K562 (cell line): Measurements from ENCODE around the gene BCAS1. TPM values are rescaled to one million over a fixed set of nuclear protein-coding genes. Genes with fewer than 3 reads are reported as not detected.
A peak's percentile ranks its signal among the peaks of the same experiment; 100 is the strongest.

Source experiments
- ATAC-seq: fragments of 200-7000 bp; cut with Tn5 transposase; 3 replicates; pipeline ENCODE4 v1.9.1; 2020; ENCODE audit warnings: moderate library complexity
- BruUV-seq: library from RNA; stranded (reverse); fragments of 400-500 nt; replicated peaks from 2 replicates; lab custom pipeline; 2021; lab: Mats Ljungman, UMichigan
- CTCF ChIA-PET: fragments of 300-600 bp; formaldehyde crosslinking; extraction: SDS; loops from one replicate; lab custom pipeline; 2021; ENCODE audit warnings: low intra/inter-chr PET ratio; lab: Yijun Ruan, JAX
- POLR2A ChIA-PET: fragments of 300-600, 350-650 bp; sonication (Branson Sonifier 250); formaldehyde crosslinking; extraction: SDS; loops from one replicate; lab custom pipeline; 2021; ENCODE audit warnings: antibody characterized with exemption, inconsistent platforms; lab: Yijun Ruan, JAX
- DNase-seq, 4 experiments: peaks; one replicate each; pipeline versions ENCODE4 v3.0.0 to v3.0.0-alpha.2; 2011 to 2018; ENCODE audit warnings: low spot score in 3 of 4, mixed read lengths in 3 of 4; ENCODE audit errors: extremely low read depth in 1 of 4
- FAIRE-seq: peaks from 2 replicates; lab custom pipeline; 2011; peaks lifted over from hg19 to GRCh38; lab: Jason Lieb, UNC
- H2AFZ ChIP-seq: 2 replicates; pipeline ENCODE4 v1.6.0; 2011; ENCODE audit warnings: low read depth, low read length, control low read depth, inconsistent platforms
- H3K27ac ChIP-seq: fragments of 200-600 bp; 3 replicates; pipeline ENCODE4 v1.8.0; 2011; ENCODE audit warnings: low read depth, mild to moderate bottlenecking, control low read depth, inconsistent platforms, low read length, moderate library complexity, mixed read lengths; ENCODE audit errors: extremely low read depth
- H3K27me3 ChIP-seq, 2 experiments: fragments of 300-600 bp in 1 of 2; 2 replicates in 1 of 2; 3 replicates in 1 of 2; pipeline versions ENCODE4 v1.6.0 to v1.8.0; 2011; ENCODE audit warnings: inconsistent platforms in 2 of 2, low read length in 2 of 2, mild to moderate bottlenecking in 1 of 2, mixed read lengths in 1 of 2, moderate library complexity in 1 of 2; ENCODE audit not compliant: control insufficient read depth in 2 of 2, insufficient read depth in 2 of 2
- H3K36me3 ChIP-seq: fragments of 300-600 bp; 3 replicates; pipeline ENCODE4 v1.8.0; 2011; ENCODE audit warnings: mild to moderate bottlenecking, low read length, inconsistent platforms; ENCODE audit not compliant: control insufficient read depth, insufficient read depth
- H3K4me1 ChIP-seq, 2 experiments: fragments of 200-600 bp in 1 of 2; replicated peaks in 1 of 2; 2 replicates in 1 of 2; 3 replicates in 1 of 2; pipeline versions ENCODE4 v1.5.1 to v1.8.0; 2011; ENCODE audit warnings: inconsistent platforms in 2 of 2, low read length in 2 of 2, mild to moderate bottlenecking in 1 of 2, mixed read lengths in 1 of 2, moderate library complexity in 1 of 2; ENCODE audit not compliant: control insufficient read depth in 2 of 2, insufficient read depth in 2 of 2
- H3K4me2 ChIP-seq: 2 replicates; pipeline ENCODE4 v1.6.1; 2011; ENCODE audit warnings: low read length, control low read depth, inconsistent platforms, mixed read lengths; ENCODE audit not compliant: insufficient read depth
- H3K4me3 ChIP-seq: fragments of 200-600 bp; sonication (generic), shearing (Covaris generic); 2 replicates; pipeline ENCODE4 v1.5.1; 2016; ENCODE audit warnings: control low read depth, inconsistent platforms
- H3K79me2 ChIP-seq: fragments of 200-600 bp; 3 replicates; pipeline ENCODE4 v1.8.0; 2011; ENCODE audit warnings: low read length, inconsistent platforms; ENCODE audit not compliant: control insufficient read depth, insufficient read depth
- H3K9ac ChIP-seq, 2 experiments: 2 replicates each; pipeline versions ENCODE4 v1.6.0 to v1.6.1; 2011; ENCODE audit warnings: low read depth in 2 of 2, low read length in 2 of 2, control low read depth in 1 of 2, inconsistent platforms in 1 of 2, mild to moderate bottlenecking in 1 of 2, mixed read lengths in 1 of 2; ENCODE audit not compliant: insufficient read depth in 1 of 2
- H3K9me1 ChIP-seq: one replicate; pipeline ENCODE4 v1.6.0; 2011; ENCODE audit warnings: inconsistent platforms, mild to moderate bottlenecking, low read length, moderate library complexity; ENCODE audit not compliant: control insufficient read depth, insufficient read depth
- H3K9me3 ChIP-seq: replicated peaks from 2 replicates; pipeline ENCODE4 v1.5.1; 2011; ENCODE audit warnings: low read depth, low read length, inconsistent platforms; ENCODE audit not compliant: control insufficient read depth, insufficient read depth
- H4K20me1 ChIP-seq: replicated peaks from 2 replicates; pipeline ENCODE4 v1.6.1; 2011; ENCODE audit warnings: low read length, inconsistent platforms, mixed read lengths; ENCODE audit not compliant: control insufficient read depth, insufficient read depth
- ZBTB11 ChIP-seq, 3 experiments: fragments of 200-800 bp in 1 of 3; fragments of 250-450 bp in 1 of 3; fragments of 450-650 bp in 1 of 3; sonication (Bioruptor Pico) in 1 of 3; sonication (Bioruptor generic) in 1 of 3; formaldehyde crosslinking in 1 of 3; IDR thresholded peaks; 2 replicates each; pipeline versions ENCODE4 v1.6.1 to v1.8.0; 2016 to 2022; ENCODE audit warnings: mild to moderate bottlenecking in 2 of 3, missing genetic modification characterization in 2 of 3, missing compliant biosample characterization in 1 of 3, moderate library complexity in 1 of 3
- ZNF511 ChIP-seq: sonication (generic); formaldehyde crosslinking; IDR thresholded peaks from 2 replicates; pipeline ENCODE4 v1.8.0; 2022; ENCODE audit warnings: mild to moderate bottlenecking, missing genetic modification reagents
- WGBS: fragments of 100-300 bp; shearing (Covaris generic); methylation state at CpG from one replicate; pipeline ENCODE4 v1.1.6; 2016; ENCODE audit warnings: low coverage, mixed read lengths; ENCODE audit not compliant: insufficient coverage; ENCODE audit errors: missing lambda C conversion rate; 5-methylcytosine and 5-hydroxymethylcytosine counted together
- in situ Hi-C: fragments of 300-500 bp; cut with MboI; formaldehyde crosslinking; loops from 4 replicates; pipeline ENCODE4 v1.15.0; 2018; ENCODE audit warnings: inconsistent platforms, mixed read lengths
- intact Hi-C: fragments of 100-400 bp; cut with micrococcal nuclease; formaldehyde crosslinking; loops from 2 replicates; pipeline ENCODE4 v1.14.2; 2022
- polyA plus RNA-seq, 8 experiments: library from polyadenylated mRNA; depleted of rRNA in 4 of 8; stranded (reverse) in 5 of 8; unstranded in 3 of 8; fragments of >200 nt; fragmentation: Nextera tagmentation in 2 of 8; fragmentation: Illumina TruSeq in 1 of 8; extraction: Ambion mirVana in 2 of 8; extraction: Trizol in 1 of 8; gene quantifications; 2 replicates each; pipeline versions ENCODE4 v1.2.1 to v1.2.3, GENCODE V29; 2011 to 2014; ENCODE audit warnings: inconsistent platforms in 1 of 8, missing spikeins in 1 of 8
- total RNA-seq, 7 experiments: library from RNA; depleted of rRNA in 6 of 7; stranded (reverse); fragments of >200 nt in 6 of 7; fragmentation: Illumina TruSeq in 2 of 7; extraction: Trizol in 2 of 7; gene quantifications; 2 replicates each; pipeline versions ENCODE4 v1.2.1 to v1.2.3, GENCODE V29; 2011 to 2021; ENCODE audit warnings: low replicate concordance in 1 of 7

BCAS1 gene
- total and polyA plus RNA-seq, 9 of the 15 experiments (the other 6 are each of a cell fraction or from before 2014, with no cell fraction given): 0.18 to 2.3 (median 0.93) TPM

DNA sequence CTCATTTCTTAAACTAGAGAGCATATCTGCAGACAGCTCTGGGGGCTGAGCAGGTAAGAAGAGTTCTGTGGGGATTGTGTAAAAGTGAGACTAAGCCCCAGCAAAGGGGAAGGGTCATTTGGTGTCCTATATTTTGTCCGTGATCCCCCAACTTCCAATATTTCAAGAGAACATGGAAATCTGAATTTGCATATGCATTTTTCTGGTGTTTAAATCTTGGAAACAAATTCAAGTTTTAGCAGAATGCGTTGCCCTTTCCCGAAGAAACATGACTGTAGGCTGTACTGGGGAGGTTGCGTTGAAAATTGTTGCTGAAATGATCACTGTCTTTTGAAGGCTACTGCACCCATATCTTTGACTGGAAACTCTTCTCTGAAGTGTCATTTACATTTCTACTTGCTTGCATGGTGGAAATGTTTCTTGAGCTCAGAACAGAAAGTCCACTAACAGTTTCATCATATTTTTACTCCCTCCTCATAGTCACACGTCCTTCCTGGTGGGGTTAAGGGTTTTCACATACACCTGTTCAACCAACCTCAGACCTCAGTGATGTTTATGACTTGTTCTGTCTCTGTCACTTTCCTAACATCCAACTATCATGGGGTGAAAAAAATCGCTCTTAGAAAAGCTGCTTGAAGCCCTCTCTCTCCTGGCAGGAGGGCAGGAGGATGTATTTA is 140.3 kb downstream of the BCAS1 start:
- Histone ChIP-seq H3K79me2 (no peaks in the 10 kb centered on the region), H3K9me3 (no peaks in the 10 kb centered on the region), H2AFZ (peak overlapping the region; percentile 20; the same call in 1 of the 2 replicates), H4K20me1 (no peaks in the 10 kb centered on the region), H3K4me2 (no peak overlapping the region), H3K4me1 (peaks cover 0 to 16% of the 10 kb centered on the region in 2 experiments; a peak in 4 of 5 replicates), H3K9me1 (no peaks in the 10 kb centered on the region), H3K4me3 (no peak overlapping the region), H3K9ac (no peak overlapping the region), H3K27ac (no peak overlapping the region), H3K36me3 (no peaks in the 10 kb centered on the region), H3K27me3 (no peaks in the 10 kb centered on the region)
- 63% methylated on average over 6 of the region's 6 CpGs for WGBS
- in situ Hi-C loops (no loop called here), intact Hi-C loops (no loop called here)
- DNase-seq (no peak), FAIRE-seq (peak; percentile 40), ATAC-seq (no peak)
- POLR2A ChIA-PET: interaction anchor here (0.7 to 2.0 kb wide), 3 partner anchors 11 to 269 kb away, joined by 3 to 6 read pairs (median 6); no protein-coding TSS in a partner anchor
- CTCF ChIA-PET: no interaction called here
- TF ChIP-seq ZBTB11 (CRISPR knock-in tag; IDR thresholded peaks at IDR 0.05) (peak in 1 of 3 experiments; percentile 6; a peak in 1 of 6 replicates), ZNF511 (CRISPR knock-in tag) (no peak)
- no TSS peak for BruUV-seq
